ENCODE results near the gene C12orf76.

- TF ChIP-seq, protein P1, sequence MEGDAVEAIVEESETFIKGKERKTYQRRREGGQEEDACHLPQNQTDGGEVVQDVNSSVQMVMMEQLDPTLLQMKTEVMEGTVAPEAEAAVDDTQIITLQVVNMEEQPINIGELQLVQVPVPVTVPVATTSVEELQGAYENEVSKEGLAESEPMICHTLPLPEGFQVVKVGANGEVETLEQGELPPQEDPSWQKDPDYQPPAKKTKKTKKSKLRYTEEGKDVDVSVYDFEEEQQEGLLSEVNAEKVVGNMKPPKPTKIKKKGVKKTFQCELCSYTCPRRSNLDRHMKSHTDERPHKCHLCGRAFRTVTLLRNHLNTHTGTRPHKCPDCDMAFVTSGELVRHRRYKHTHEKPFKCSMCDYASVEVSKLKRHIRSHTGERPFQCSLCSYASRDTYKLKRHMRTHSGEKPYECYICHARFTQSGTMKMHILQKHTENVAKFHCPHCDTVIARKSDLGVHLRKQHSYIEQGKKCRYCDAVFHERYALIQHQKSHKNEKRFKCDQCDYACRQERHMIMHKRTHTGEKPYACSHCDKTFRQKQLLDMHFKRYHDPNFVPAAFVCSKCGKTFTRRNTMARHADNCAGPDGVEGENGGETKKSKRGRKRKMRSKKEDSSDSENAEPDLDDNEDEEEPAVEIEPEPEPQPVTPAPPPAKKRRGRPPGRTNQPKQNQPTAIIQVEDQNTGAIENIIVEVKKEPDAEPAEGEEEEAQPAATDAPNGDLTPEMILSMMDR (optimal IDR thresholded peaks at IDR 0.05 in 1 of 3, IDR thresholded peaks at IDR 0.05 in 1 of 3, conservative IDR thresholded peaks at IDR 0.05 in 1 of 3; ENCODE audit: extremely low read depth in 1 of 3, insufficient read depth in 2 of 3, low read length in 3 of 3), result no peak
- TF ChIP-seq EZH2 (IDR thresholded peaks at IDR 0.05; ENCODE audit: low read length), result no peak
Observed at GRCh38 chr12:110075880-110076279, 27.6 kb upstream of the C12orf76 start.

Data from keratinocyte (primary cell).